HepG2 (cell line): ENCODE measurements around the gene KPNB1.

ENCODE experiments used
- CEBPB ChIP-seq: IDR thresholded peaks from 2 replicates; pipeline ENCODE4 v1.6.1; 2011; ENCODE audit warnings: low read depth, low read length, improper control_type of control experiment, borderline replicate concordance
- CTCF ChIP-seq: sonication (generic); formaldehyde crosslinking; IDR thresholded peaks from 2 replicates; pipeline ENCODE4 v1.5.0; 2020; ENCODE audit warnings: mild to moderate bottlenecking, missing genetic modification reagents, moderate library complexity
- ELF1 ChIP-seq: sonication (generic); formaldehyde crosslinking; IDR thresholded peaks from 2 replicates; pipeline ENCODE4 v1.4.0; 2020; ENCODE audit warnings: missing genetic modification reagents
- GATA4 ChIP-seq: sonication (generic); IDR thresholded peaks from 2 replicates; pipeline ENCODE4 v1.6.1; 2016; ENCODE audit warnings: antibody characterized with exemption, low read depth, borderline replicate concordance
- SUZ12 ChIP-seq: fragments of 150-350 bp; IDR thresholded peaks from 2 replicates; pipeline ENCODE4 v1.6.1; 2014; ENCODE audit warnings: low read depth, low read length
- ZBTB21 ChIP-seq: sonication (generic); formaldehyde crosslinking; IDR thresholded peaks from 2 replicates; pipeline ENCODE4 v1.4.0; 2020; ENCODE audit warnings: missing genetic modification reagents
- ZNF253 ChIP-seq: sonication (generic); formaldehyde crosslinking; IDR thresholded peaks from 2 replicates; pipeline ENCODE4 v1.8.0; 2022; ENCODE audit warnings: mild to moderate bottlenecking, missing genetic modification reagents, borderline replicate concordance

GRCh38 chr17:47718634-47719405 is 69.1 kb downstream of the KPNB1 start:
- no peak for TF ChIP-seq GATA4
- TF ChIP-seq ZBTB21 (CRISPR knock-in tag): no peak
- TF ChIP-seq CEBPB: no peak
- no peak for TF ChIP-seq SUZ12
- no peak for TF ChIP-seq ELF1 (CRISPR knock-in tag)
- no peak for TF ChIP-seq CTCF (CRISPR knock-in tag)
- no peak for TF ChIP-seq ZNF253 (CRISPR knock-in tag)
